Breast epithelium (tissue), 3 donors: ENCODE measurements around the gene MSH6.

ENCODE experiments used
- CTCF ChIP-seq, 3 donors: fragments of 450-650 bp; IDR thresholded peaks; one replicate each; pipeline ENCODE4 v1.5.1; 2016 to 2017; ENCODE audit warnings: antibody characterized with exemption in 3 of 3, mild to moderate bottlenecking in 3 of 3, moderate library complexity in 3 of 3
- POLR2AphosphoS5 ChIP-seq, 3 donors: sonication (generic); formaldehyde crosslinking; IDR thresholded peaks; one replicate each; pipeline ENCODE4 v1.6.1; 2017; ENCODE audit warnings: antibody characterized with exemption in 3 of 3

- TF ChIP-seq CTCF (IDR thresholded peaks at IDR 0.05) (no peak), POLR2AphosphoS5 (IDR thresholded peaks at IDR 0.05) (no peak)
Observed at GRCh38 chr2:47769318-47769717, 13.6 kb upstream of the MSH6 start.
